Measurements from ENCODE around the gene TTYH3. TPM values are rescaled to one million over a fixed set of nuclear protein-coding genes. Genes with fewer than 3 reads are reported as not detected.
"Not testable (repeated sequence)": the region's sequence is repeated elsewhere in the genome, so short reads cannot be mapped to it uniquely, and the experiment has no call there.

TTYH3 gene
- total and polyA plus RNA-seq, 2 of the 13 experiments (the other 11 are each of a cell fraction or from before 2014, with no cell fraction given): 26.3 to 50.0 TPM

- in situ Hi-C loops (cut with HindIII; ENCODE audit: extremely low pct_ligation_motif_present, low pct_unique_long_range_greater_than_20kb); DNase-seq (ENCODE audit: low spot score); CTCF ChIA-PET (ENCODE audit: low intra/inter-chr PET ratio, low total read pairs); H4K20me1 ChIP-seq (ENCODE audit: insufficient read depth, low read length); FAIRE-seq; H2AFZ ChIP-seq (ENCODE audit: low read length); H3K27ac ChIP-seq (ENCODE audit: extremely low read length, insufficient read depth, low read length); H3K79me2 ChIP-seq (ENCODE audit: insufficient read depth, low read length); H3K36me3 ChIP-seq (replicated peaks in 1 of 2; ENCODE audit: control insufficient read depth in 1 of 2, insufficient read depth in 2 of 2, low read length in 2 of 2); H3K9ac ChIP-seq (ENCODE audit: insufficient read depth, low read depth, low read length); POLR2A ChIA-PET; BruUV-seq (replicated peaks); H3K9me3 ChIP-seq (ENCODE audit: low read length): not testable (repeated sequence)
- intact Hi-C loops (cut with micrococcal nuclease; ENCODE audit: unreplicated experiment): loop anchor here (5.0 kb wide), 1 partner anchor 227 kb away; no protein-coding TSS in a partner anchor
- WGBS (ENCODE audit: low lambda C conversion rate): 11% methylated on average over 27 of the region's 64 CpGs
- Histone ChIP-seq H3K27me3 (ENCODE audit: control insufficient read depth in 1 of 2, insufficient read depth in 2 of 2, low read length in 2 of 2) (peaks cover 3 to 47% of the 10 kb centered on the region in 2 experiments; a peak in 4 of 5 replicates), H3K4me2 (ENCODE audit: low read depth, low read length) (peak overlapping the region; percentile 53; the same call in 1 of the 2 replicates), H3K4me1 (ENCODE audit: insufficient read depth, low read length) (peaks cover 15% of the 10 kb centered on the region), H3K4me3 (replicated peaks in 1 of 3; ENCODE audit: insufficient read depth in 1 of 3, low read depth in 2 of 3, low read length in 3 of 3) (peak overlapping the region in 2 of 3 experiments; percentile 13 to 43; a peak in 2 of 6 replicates)
- ATAC-seq: peak; percentile 68
- TF ChIP-seq ZNF800 (CRISPR knock-in tag; IDR thresholded peaks at IDR 0.05): peak; percentile 85; the same call in 1 of the 2 replicates
- 0 out of 2 replicates have a peak, but pooled peaks have one; percentile 23 for TF ChIP-seq ZNF777 (CRISPR knock-in tag; IDR thresholded peaks at IDR 0.05)
- 0 out of 2 replicates have a peak, but pooled peaks have one; percentile 15 for TF ChIP-seq HOXA3 (CRISPR knock-in tag; IDR thresholded peaks at IDR 0.05)
- TF ChIP-seq GABPB1 (CRISPR knock-in tag; IDR thresholded peaks at IDR 0.05): peak; percentile 30; the same call in 1 of the 2 replicates
- peak; percentile 56 for TF ChIP-seq ZNF687 (CRISPR knock-in tag; IDR thresholded peaks at IDR 0.05)
- peak; percentile 67; the same call in 1 of the 2 replicates for TF ChIP-seq ZNF563 (CRISPR knock-in tag; IDR thresholded peaks at IDR 0.05)
- peak; percentile 40; the same call in 1 of the 2 replicates for TF ChIP-seq MTA1 (CRISPR knock-in tag; IDR thresholded peaks at IDR 0.05; ENCODE audit: borderline replicate concordance)
- TF ChIP-seq ZNF691 (CRISPR knock-in tag; IDR thresholded peaks at IDR 0.05; ENCODE audit: borderline replicate concordance, low read depth): 0 out of 2 replicates have a peak, but pooled peaks have one; percentile 32
- TF ChIP-seq ARID4A (CRISPR knock-in tag; IDR thresholded peaks at IDR 0.05; ENCODE audit: borderline replicate concordance): peak; percentile 43; the same call in 1 of the 2 replicates
Measured at GRCh38 chr7:2679135-2680127, 47.6 kb downstream of the TTYH3 start.

Measured in HepG2 (cell line).